ENCODE measurements around the gene ERMN.

Gene ERMN

GRCh38 chr2:157327621-157328500 is 2.2 kb upstream of the ERMN start:
- peak; percentile 96 for DNase-seq

- DNase-seq, result no peak
These were observed 1.6 kb upstream of the ERMN start for GRCh38 chr2:157327200-157327599.

- no peak for DNase-seq
These were observed 1.1 kb upstream of the ERMN start for GRCh38 chr2:157326698-157327097.

GRCh38 chr2:157324331-157324843 is 1.2 kb downstream of the ERMN start:
- DNase-seq, result no peak

GRCh38 chr2:157322432-157322831 is 3.2 kb downstream of the ERMN start:
- no peak for DNase-seq

GRCh38 chr2:157321466-157321865 is 4.2 kb downstream of the ERMN start:
- DNase-seq, result no peak

- no peak for DNase-seq
These were observed 5.2 kb downstream of the ERMN start for GRCh38 chr2:157320409-157320808.

- no peak for DNase-seq
These were observed 5.8 kb downstream of the ERMN start for GRCh38 chr2:157319795-157320194.

GRCh38 chr2:157318884-157319283 is 6.7 kb downstream of the ERMN start:
- DNase-seq, result no peak

- DNase-seq, result no peak
These were observed 9.7 kb downstream of the ERMN start for GRCh38 chr2:157315901-157316300.

GRCh38 chr2:157312866-157313486 is 12.6 kb downstream of the ERMN start:
- DNase-seq, result no peak

- DNase-seq, result no peak
These were observed 13.9 kb downstream of the ERMN start for GRCh38 chr2:157311706-157312105.

- no peak for DNase-seq
These were observed 15.7 kb downstream of the ERMN start for GRCh38 chr2:157309878-157310277.

- DNase-seq, result no peak
These were observed 18.6 kb downstream of the ERMN start for GRCh38 chr2:157307021-157307420.

- no peak for DNase-seq
These were observed 19.9 kb downstream of the ERMN start for GRCh38 chr2:157305723-157306110.

- no peak for DNase-seq
These were observed 20.6 kb downstream of the ERMN start for GRCh38 chr2:157304811-157305722.

GRCh38 chr2:157303612-157304011 is 22.0 kb downstream of the ERMN start:
- no peak for DNase-seq

GRCh38 chr2:157302492-157303099 is 23.0 kb downstream of the ERMN start:
- peak; percentile 36 for DNase-seq

- no peak for DNase-seq
These were observed 24.3 kb downstream of the ERMN start for GRCh38 chr2:157301307-157301706.

- no peak for DNase-seq
These were observed 28.7 kb downstream of the ERMN start for GRCh38 chr2:157296958-157297357.

GRCh38 chr2:157296490-157296889 is 29.1 kb downstream of the ERMN start:
- DNase-seq, result no peak

GRCh38 chr2:157292853-157293252 is 32.8 kb downstream of the ERMN start:
- no peak for DNase-seq

- DNase-seq, result no peak
These were observed 34.6 kb downstream of the ERMN start for GRCh38 chr2:157291018-157291417.

Data from stimulated activated CD8-positive, alpha-beta memory T cell treated with anti-CD3 and anti-CD28 coated beads, Interleukin-4, amount 100 ng/mL, for 48 hours (primary cell).